Liver (tissue), 9 donors: Measurements from ENCODE around the gene PRKCH. TPM values are rescaled to one million over a fixed set of nuclear protein-coding genes. Genes with fewer than 3 reads are reported as not detected.

Source experiments
- DNase-seq: peaks from one replicate; pipeline ENCODE4 v3.0.0-alpha.2; 2017; ENCODE audit warnings: low spot score
- H3K27ac ChIP-seq, 2 donors: one replicate each; pipeline ENCODE4 v1.7.0; 2013; ENCODE audit warnings: inconsistent platforms in 2 of 2, low read length in 2 of 2, control low read depth in 1 of 2, low read depth in 1 of 2, mild to moderate bottlenecking in 1 of 2
- H3K27me3 ChIP-seq, 4 donors: one replicate each; pipeline versions ENCODE4 v1.6.1 to v1.7.0; 2013; ENCODE audit warnings: low read length in 3 of 4, inconsistent platforms in 1 of 4, mild to moderate bottlenecking in 1 of 4, moderate library complexity in 1 of 4; ENCODE audit not compliant: control insufficient read depth in 4 of 4, insufficient read depth in 4 of 4
- H3K36me3 ChIP-seq, 4 donors: one replicate each; pipeline versions ENCODE4 v1.6.1 to v1.7.0; 2013; ENCODE audit warnings: low read length in 3 of 4, mild to moderate bottlenecking in 3 of 4, low read depth in 1 of 4, moderate library complexity in 1 of 4; ENCODE audit not compliant: control insufficient read depth in 4 of 4, insufficient read depth in 3 of 4
- H3K4me1 ChIP-seq, 4 donors: one replicate each; pipeline versions ENCODE4 v1.6.1 to v1.7.0; 2013; ENCODE audit warnings: low read length in 3 of 4, mild to moderate bottlenecking in 3 of 4, moderate library complexity in 1 of 4; ENCODE audit not compliant: control insufficient read depth in 4 of 4, insufficient read depth in 4 of 4
- H3K4me3 ChIP-seq, 3 donors: one replicate each; pipeline versions ENCODE4 v1.6.1 to v1.7.0; 2013; ENCODE audit warnings: low read length in 3 of 3, control low read depth in 1 of 3, low read depth in 1 of 3, mild to moderate bottlenecking in 1 of 3
- H3K9ac ChIP-seq, 2 donors: one replicate each; pipeline ENCODE4 v1.7.0; 2013; ENCODE audit warnings: low read length in 2 of 2, mild to moderate bottlenecking in 2 of 2, moderate library complexity in 2 of 2, control low read depth in 1 of 2, low read depth in 1 of 2
- H3K9me3 ChIP-seq, 4 donors: one replicate each; pipeline versions ENCODE4 v1.6.1 to v1.7.0; 2013; ENCODE audit warnings: low read length in 3 of 4; ENCODE audit not compliant: control insufficient read depth in 4 of 4
- EGR1 ChIP-seq, 2 donors: IDR thresholded peaks; 2 replicates each; pipeline ENCODE4 v1.6.1; 2016 to 2018; ENCODE audit warnings: antibody characterized with exemption in 2 of 2, low read depth in 2 of 2
- GABPA ChIP-seq, 2 donors: IDR thresholded peaks in 1 of 2; conservative IDR thresholded peaks in 1 of 2; 2 replicates each; pipeline ENCODE4 v1.6.1; 2016; ENCODE audit warnings: antibody characterized with exemption in 2 of 2, mild to moderate bottlenecking in 1 of 2, moderate library complexity in 1 of 2
- HNF4A ChIP-seq, 2 donors: conservative IDR thresholded peaks; 2 replicates each; pipeline ENCODE4 v1.6.1; 2016; ENCODE audit warnings: antibody characterized with exemption in 2 of 2, mild to moderate bottlenecking in 2 of 2
- HNF4G ChIP-seq: IDR thresholded peaks from 2 replicates; pipeline ENCODE4 v1.6.1; 2016; ENCODE audit warnings: antibody characterized with exemption
- JUND ChIP-seq, 2 donors: IDR thresholded peaks; 2 replicates each; pipeline ENCODE4 v1.6.1; 2016; ENCODE audit warnings: antibody characterized with exemption in 2 of 2
- MAX ChIP-seq: IDR thresholded peaks from 2 replicates; pipeline ENCODE4 v1.6.1; 2016; ENCODE audit warnings: antibody characterized with exemption
- RAD21 ChIP-seq, 2 donors: IDR thresholded peaks; 2 replicates each; pipeline ENCODE4 v1.6.1; 2016; ENCODE audit warnings: antibody characterized with exemption in 2 of 2, mild to moderate bottlenecking in 2 of 2
- RXRA ChIP-seq, 2 donors: IDR thresholded peaks; 2 replicates each; pipeline ENCODE4 v1.6.1; 2017 to 2018; ENCODE audit warnings: antibody characterized with exemption in 2 of 2, mild to moderate bottlenecking in 1 of 2
- SP1 ChIP-seq: IDR thresholded peaks from 2 replicates; pipeline ENCODE4 v1.6.1; 2018; ENCODE audit warnings: antibody characterized with exemption, mild to moderate bottlenecking
- TAF1 ChIP-seq: conservative IDR thresholded peaks from 2 replicates; pipeline ENCODE4 v1.6.1; 2016; ENCODE audit warnings: antibody characterized with exemption, mild to moderate bottlenecking
- YY1 ChIP-seq: IDR thresholded peaks from 2 replicates; pipeline ENCODE4 v1.6.1; 2016; ENCODE audit warnings: antibody characterized with exemption, mild to moderate bottlenecking
- ZBTB33 ChIP-seq: IDR thresholded peaks from 2 replicates; pipeline ENCODE4 v1.6.1; 2016; ENCODE audit warnings: antibody characterized with exemption
- WGBS: extraction: QIAGEN DNeasy Blood & Tissue Kit; methylation state at CpG from one replicate; pipeline ENCODE4 v1.1.7; 2013; 5-methylcytosine and 5-hydroxymethylcytosine counted together
- polyA plus RNA-seq, 2 donors: library from polyadenylated mRNA; stranded (reverse) in 1 of 2; unstranded in 1 of 2; fragments of 200-250 nt in 1 of 2; fragments of >200 nt in 1 of 2; fragmentation: Nextera tagmentation in 1 of 2; extraction: Ambion mirVana in 1 of 2; gene quantifications; one replicate each; pipeline versions ENCODE4 v1.2.1 to v1.2.3, GENCODE V29; 2013 to 2015
- total RNA-seq, 2 donors: library from RNA; depleted of rRNA; stranded (reverse); fragments of >200 nt; gene quantifications; one replicate each; pipeline ENCODE4 v1.2.3, GENCODE V29; 2014
- TF ChIP-seq, protein P1 (sequence below): IDR thresholded peaks from 2 replicates; pipeline ENCODE4 v1.6.1; 2016; ENCODE audit warnings: antibody characterized with exemption, mild to moderate bottlenecking
- TF ChIP-seq, protein P2 (sequence below): fragments of 150-350 bp; IDR thresholded peaks from 2 replicates; pipeline ENCODE4 v1.5.1; 2017; ENCODE audit warnings: improper control_type of control experiment, low read depth, low read length; ENCODE audit not compliant: missing input control
- donor health status: healthy.
- donor health status: healthy.
- donor health status: healthy.
- donor health status: healthy.
- donor health status: healthy.

Gene PRKCH
- total and polyA plus RNA-seq, 4 donors, result 3.9 to 13.7 (median 7.0) TPM

DNA sequence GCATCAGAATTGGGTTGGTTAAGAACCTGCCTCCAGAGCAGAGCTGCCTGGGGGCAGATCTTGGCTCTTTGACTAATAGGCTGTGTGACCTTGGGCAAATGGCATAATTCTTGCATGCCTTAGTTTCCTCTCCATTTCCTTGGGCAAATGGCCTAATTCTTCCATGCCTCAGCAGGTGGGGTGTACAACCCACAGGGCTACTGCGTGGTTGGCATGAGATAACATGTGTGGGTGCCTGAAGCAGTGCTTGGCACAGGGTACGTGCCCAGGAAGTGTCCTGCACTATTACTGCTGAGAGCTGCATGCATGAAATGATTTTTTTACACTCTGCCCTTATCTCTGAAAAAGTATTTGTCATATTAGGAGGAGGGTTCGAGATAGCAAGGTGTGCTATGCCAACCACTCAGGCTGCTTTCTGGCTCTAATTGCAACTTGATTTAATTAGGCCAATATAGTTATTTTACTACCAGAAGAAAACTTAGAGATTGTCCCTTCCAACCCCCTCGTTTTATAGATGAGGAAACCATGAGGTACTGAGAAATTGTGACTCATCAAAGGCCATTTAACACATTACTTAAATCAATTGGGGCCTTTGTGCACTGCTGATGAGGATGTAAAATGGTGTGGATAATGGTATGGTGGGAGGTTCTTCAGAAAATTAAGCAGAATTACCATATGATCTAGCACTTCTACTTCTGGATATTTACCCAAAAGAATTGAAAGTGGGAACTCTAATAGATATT, 212.3 kb downstream of the PRKCH start (continued):
- TF ChIP-seq, protein P1, sequence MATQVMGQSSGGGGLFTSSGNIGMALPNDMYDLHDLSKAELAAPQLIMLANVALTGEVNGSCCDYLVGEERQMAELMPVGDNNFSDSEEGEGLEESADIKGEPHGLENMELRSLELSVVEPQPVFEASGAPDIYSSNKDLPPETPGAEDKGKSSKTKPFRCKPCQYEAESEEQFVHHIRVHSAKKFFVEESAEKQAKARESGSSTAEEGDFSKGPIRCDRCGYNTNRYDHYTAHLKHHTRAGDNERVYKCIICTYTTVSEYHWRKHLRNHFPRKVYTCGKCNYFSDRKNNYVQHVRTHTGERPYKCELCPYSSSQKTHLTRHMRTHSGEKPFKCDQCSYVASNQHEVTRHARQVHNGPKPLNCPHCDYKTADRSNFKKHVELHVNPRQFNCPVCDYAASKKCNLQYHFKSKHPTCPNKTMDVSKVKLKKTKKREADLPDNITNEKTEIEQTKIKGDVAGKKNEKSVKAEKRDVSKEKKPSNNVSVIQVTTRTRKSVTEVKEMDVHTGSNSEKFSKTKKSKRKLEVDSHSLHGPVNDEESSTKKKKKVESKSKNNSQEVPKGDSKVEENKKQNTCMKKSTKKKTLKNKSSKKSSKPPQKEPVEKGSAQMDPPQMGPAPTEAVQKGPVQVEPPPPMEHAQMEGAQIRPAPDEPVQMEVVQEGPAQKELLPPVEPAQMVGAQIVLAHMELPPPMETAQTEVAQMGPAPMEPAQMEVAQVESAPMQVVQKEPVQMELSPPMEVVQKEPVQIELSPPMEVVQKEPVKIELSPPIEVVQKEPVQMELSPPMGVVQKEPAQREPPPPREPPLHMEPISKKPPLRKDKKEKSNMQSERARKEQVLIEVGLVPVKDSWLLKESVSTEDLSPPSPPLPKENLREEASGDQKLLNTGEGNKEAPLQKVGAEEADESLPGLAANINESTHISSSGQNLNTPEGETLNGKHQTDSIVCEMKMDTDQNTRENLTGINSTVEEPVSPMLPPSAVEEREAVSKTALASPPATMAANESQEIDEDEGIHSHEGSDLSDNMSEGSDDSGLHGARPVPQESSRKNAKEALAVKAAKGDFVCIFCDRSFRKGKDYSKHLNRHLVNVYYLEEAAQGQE, result no peak
- TF ChIP-seq MAX, result no peak
- TF ChIP-seq RAD21 (IDR thresholded peaks at IDR 0.05), result no peak
- no peak for TF ChIP-seq YY1
- TF ChIP-seq TAF1, result no peak
- no peak for TF ChIP-seq GABPA (IDR thresholded peaks at IDR 0.05 in 1 of 2, conservative IDR thresholded peaks at IDR 0.05 in 1 of 2)
- no peak for TF ChIP-seq HNF4G
- no peak for TF ChIP-seq HNF4A (conservative IDR thresholded peaks at IDR 0.05)
- TF ChIP-seq RXRA (IDR thresholded peaks at IDR 0.05), result no peak
- no peak for TF ChIP-seq JUND (IDR thresholded peaks at IDR 0.05)

GRCh38 chr14:61535032-61535431, 213.7 kb downstream of the PRKCH start:
- 92% methylated on average over 1 of the region's 1 CpG for WGBS
- no peak for TF ChIP-seq YY1
- TF ChIP-seq GABPA (IDR thresholded peaks at IDR 0.05 in 1 of 2, conservative IDR thresholded peaks at IDR 0.05 in 1 of 2), result no peak
- TF ChIP-seq EGR1 (IDR thresholded peaks at IDR 0.05; ENCODE audit: low read depth in 2 of 2), result no peak
- TF ChIP-seq HNF4G, result no peak
- TF ChIP-seq, protein P2, sequence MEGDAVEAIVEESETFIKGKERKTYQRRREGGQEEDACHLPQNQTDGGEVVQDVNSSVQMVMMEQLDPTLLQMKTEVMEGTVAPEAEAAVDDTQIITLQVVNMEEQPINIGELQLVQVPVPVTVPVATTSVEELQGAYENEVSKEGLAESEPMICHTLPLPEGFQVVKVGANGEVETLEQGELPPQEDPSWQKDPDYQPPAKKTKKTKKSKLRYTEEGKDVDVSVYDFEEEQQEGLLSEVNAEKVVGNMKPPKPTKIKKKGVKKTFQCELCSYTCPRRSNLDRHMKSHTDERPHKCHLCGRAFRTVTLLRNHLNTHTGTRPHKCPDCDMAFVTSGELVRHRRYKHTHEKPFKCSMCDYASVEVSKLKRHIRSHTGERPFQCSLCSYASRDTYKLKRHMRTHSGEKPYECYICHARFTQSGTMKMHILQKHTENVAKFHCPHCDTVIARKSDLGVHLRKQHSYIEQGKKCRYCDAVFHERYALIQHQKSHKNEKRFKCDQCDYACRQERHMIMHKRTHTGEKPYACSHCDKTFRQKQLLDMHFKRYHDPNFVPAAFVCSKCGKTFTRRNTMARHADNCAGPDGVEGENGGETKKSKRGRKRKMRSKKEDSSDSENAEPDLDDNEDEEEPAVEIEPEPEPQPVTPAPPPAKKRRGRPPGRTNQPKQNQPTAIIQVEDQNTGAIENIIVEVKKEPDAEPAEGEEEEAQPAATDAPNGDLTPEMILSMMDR, result no peak
- TF ChIP-seq SP1, result no peak
- no peak for TF ChIP-seq RAD21 (IDR thresholded peaks at IDR 0.05)
- TF ChIP-seq RXRA (IDR thresholded peaks at IDR 0.05), result no peak
- no peak for TF ChIP-seq ZBTB33
- Histone ChIP-seq H3K36me3 (no peaks in the 10 kb centered on the region), H3K27me3 (no peaks in the 10 kb centered on the region), H3K9ac (no peak overlapping the region), H3K4me3 (no peak overlapping the region), H3K27ac (no peak overlapping the region), H3K9me3 (no peaks in the 10 kb centered on the region), H3K4me1 (peaks cover 7 to 26% (median 17%) of the 10 kb centered on the region in 4 donors)
- no peak for DNase-seq
